ENCODE measurements around the gene OXSR1. TPM values are rescaled to one million over a fixed set of nuclear protein-coding genes. Genes with fewer than 3 reads are reported as not detected.
"Not testable (repeated sequence)": the region's sequence is repeated elsewhere in the genome, so short reads cannot be mapped to it uniquely, and the experiment has no call there.

Gene OXSR1
- polyA plus RNA-seq, 4 donors = 48.1 to 51.2 (median 49.7) TPM

GRCh38 chr3:38163841-38164642 lies 1.3 kb upstream of the OXSR1 start:
- DNase-seq (ENCODE audit: low read depth in 4 of 4, low spot score in 3 of 4) = no peak

GRCh38 chr3:38164643-38164951 lies 740 bp upstream of the OXSR1 start:
- no peak for DNase-seq (ENCODE audit: low read depth in 4 of 4, low spot score in 3 of 4)

- peak in 1 of 4 donors; percentile 38 for DNase-seq (ENCODE audit: low read depth in 4 of 4, low spot score in 3 of 4)
These were observed 518 bp downstream of the OXSR1 start for GRCh38 chr3:38165722-38166387.

DNA sequence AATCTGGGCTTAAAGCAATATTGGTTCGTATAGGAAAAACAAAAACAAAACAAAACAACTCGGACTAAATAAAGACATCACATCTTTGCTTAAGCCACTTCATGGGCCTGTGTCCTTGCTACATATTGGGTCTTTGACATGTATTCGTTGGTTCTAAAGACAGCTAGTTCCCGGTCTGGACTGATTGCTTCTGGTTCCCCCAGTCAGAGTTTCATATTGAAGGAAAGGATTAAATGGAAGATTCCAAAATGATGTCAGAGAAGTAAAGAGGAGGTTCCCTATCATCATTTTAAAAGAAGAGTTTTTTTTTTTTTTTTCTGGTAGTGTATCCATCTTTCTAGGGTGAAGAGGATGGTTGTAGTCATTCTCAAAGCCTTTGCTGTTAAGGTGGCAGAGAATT lies 2.3 kb downstream of the OXSR1 start:
- no peak for DNase-seq (ENCODE audit: low read depth in 4 of 4, low spot score in 3 of 4)

DNA sequence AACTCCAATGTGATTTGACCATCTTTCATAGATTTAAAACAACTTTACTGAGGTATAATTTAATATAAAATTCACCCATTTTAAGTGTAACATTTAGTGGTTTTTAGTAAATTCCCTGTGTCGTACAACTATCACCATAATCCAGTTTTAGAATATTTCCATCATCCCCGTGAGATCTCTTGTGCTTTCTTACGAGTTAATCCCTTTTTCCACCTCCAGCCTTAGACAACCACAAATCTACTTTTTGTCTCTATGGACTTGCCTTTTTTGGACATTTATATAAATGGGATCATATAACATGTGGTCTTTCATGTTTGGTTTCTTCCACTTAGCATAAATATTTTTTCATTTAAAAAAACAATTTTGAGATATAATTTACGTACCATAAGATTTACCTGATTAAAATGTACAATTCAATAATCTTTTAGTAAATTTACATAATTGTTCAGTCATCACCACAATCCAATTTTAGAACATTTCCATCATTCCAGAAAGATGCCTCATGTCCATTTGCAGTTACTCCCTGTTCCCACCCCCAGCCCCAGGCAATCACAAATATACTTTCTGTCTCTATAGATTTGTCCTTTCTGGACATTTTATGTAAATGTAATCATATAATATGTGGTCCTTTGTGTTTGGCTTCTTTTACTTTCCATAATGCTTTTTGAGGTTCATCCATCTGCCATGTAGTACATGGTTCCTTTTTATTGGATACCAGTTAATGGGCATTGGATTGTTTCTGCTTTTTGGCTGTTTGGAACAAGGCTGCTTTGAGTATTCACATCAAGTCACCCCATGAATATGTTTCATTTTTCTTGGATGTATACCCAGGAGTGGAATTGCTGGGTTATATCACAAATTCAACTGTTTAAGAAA lies 3.1 kb downstream of the OXSR1 start:
- no peak for DNase-seq (ENCODE audit: low read depth in 4 of 4, low spot score in 3 of 4)

DNA sequence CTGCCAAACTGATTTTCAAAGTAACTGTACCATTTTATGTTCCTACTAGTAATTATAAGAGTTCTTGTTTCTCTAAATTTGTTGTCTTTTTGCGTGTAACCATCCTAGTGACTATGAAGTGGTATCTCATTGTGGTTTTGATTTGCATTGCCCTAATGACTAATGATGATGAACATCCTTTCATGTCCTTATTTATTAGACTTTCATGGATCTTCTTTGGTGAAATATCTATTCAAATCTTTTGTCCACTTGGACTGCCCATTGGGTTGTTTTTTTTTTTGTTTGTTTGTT lies 3.6 kb downstream of the OXSR1 start:
- DNase-seq (ENCODE audit: low read depth in 4 of 4, low spot score in 3 of 4) = no peak

GRCh38 chr3:38170722-38171121 lies 5.4 kb downstream of the OXSR1 start:
- DNase-seq (ENCODE audit: low read depth in 4 of 4, low spot score in 3 of 4) = no peak

DNA sequence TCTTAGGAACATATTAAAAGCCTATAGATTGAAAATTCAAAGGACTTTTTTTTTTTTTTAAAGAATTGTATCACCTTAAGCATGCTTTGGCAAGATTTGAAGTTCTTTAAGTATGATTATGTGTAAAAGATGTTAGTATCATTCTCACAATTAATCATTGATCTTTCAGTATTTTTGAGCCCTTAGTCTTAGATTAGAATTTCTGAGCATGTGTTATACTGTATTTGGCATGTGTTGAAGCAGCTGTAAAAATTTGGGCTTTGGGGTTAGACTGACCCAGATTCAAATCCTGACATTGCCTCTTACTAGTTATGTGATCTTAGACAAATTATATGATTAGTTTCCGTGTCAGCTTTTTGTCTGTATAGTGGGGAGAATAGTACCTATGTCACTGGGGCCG lies 6.3 kb downstream of the OXSR1 start:
- no peak for DNase-seq (ENCODE audit: low read depth in 4 of 4, low spot score in 3 of 4)

DNA sequence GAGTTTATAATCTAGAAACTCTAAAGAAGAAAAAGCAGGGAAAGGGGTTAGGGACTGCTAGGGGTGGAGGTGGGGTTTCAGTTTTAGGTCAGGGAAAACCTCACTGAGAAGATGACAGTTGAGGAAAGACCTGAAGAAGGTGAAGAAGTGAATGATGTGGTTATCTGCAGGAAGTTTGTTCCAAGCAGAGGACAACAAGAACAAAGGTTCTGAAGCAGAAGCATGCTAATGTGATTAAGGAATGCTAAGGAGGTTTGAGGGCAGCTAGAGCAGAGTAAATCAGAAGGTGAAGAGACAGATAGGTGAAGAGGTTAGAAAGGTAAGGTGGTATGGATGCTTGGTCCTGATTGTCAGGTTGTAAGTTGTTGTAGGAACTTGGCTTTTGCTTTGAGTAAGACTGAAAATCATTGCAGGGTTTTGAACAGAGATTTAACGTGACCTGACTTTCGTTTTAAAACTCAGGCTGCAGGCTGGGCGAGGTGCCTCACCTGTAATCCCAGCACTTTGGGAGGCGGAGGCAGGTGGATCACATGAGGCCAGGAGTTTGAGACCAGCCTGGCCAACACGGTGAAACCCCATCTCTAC lies 8.6 kb downstream of the OXSR1 start:
- no peak for DNase-seq (ENCODE audit: low read depth in 4 of 4, low spot score in 3 of 4)

GRCh38 chr3:38177181-38177580 lies 11.8 kb downstream of the OXSR1 start:
- DNase-seq (ENCODE audit: low read depth in 4 of 4, low spot score in 3 of 4) = no peak

DNA sequence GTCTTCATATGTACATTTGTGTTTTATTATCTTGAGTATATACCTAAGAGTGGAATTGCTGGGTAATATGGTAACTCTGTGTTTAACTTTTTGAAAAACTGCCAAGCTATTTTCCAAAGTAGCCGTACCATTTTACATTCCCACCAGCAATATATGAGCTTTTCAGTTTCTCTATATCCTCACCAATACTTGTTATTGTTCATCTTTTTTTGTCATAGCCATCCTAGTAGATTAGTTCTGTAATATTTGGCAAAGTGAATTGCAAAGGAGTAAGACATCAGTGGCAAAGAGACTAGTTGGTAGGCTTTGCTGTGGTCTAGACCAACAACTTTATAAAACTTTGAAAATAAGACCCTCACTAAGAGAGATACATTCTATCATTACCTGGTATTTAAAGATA lies 21.4 kb downstream of the OXSR1 start:
- no peak for DNase-seq (ENCODE audit: low read depth in 4 of 4, low spot score in 3 of 4)

GRCh38 chr3:38190481-38190881 lies 25.1 kb downstream of the OXSR1 start:
- no peak for DNase-seq (ENCODE audit: low read depth in 4 of 4, low spot score in 3 of 4)

DNA sequence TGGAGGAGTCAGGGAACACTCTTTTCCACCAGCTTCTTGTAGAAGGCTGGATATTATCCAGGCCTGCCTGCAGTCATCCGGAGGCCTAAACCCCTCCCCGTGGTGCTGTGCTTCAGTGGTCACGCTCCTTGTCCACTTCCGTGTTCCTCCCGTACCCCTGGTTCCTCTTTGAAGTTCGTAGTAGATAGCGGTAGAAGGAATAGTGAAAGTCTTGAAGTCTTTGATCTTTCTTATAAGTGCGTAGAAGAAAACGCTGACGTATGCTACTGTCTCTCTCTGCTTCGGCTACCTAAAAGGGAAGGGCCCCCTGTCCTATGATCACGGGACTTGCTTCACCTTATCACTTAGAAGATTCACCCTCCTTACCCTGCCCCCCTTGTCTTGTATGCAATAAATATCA lies 37.6 kb downstream of the OXSR1 start:
- not testable (repeated sequence) for DNase-seq (ENCODE audit: low read depth in 4 of 4, low spot score in 3 of 4)

- no peak for DNase-seq (ENCODE audit: low read depth in 4 of 4, low spot score in 3 of 4)
These were observed 38.4 kb downstream of the OXSR1 start for GRCh38 chr3:38203690-38204089.

DNA sequence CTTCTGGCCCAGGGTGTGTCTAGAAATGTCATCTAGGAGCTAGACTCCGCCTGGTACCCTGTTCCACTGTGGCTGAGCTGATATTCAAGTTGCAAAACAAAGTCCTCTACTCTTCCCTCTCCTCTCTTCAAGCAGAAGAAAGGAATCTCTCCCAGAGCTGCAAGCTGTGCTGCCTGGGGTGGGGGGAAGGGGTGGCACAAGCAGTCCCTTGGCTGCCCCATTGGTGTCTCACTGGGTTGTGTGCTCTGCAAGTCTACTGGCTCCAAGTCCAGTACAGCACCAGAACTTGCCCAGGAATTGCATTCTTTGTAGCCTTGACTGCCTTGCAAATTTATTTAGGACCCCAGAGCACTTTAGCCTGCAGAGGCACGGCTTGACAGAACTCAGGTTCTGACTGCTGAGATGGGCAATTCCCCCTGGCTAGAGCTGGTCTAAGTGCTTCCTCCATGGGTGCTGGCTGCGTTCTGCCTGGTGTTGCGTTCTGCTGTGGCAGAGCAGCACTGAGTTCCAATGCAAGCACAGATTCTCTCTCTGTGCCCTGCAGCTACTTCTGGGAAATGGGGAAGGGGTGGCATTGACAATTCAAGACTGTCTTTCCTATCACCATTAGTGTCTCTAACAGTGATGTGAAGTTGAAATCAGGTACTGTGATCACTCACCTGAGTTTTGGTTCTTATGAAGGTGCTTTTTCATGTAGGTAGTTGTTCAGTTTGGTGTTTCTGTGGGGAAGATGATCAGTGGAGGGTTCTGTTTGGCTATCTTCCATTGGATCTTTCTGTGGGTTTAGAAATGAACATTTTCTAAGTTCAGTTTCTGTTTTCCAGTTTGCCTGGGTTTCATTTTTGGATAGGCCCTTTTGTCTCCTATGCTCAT lies 39.5 kb downstream of the OXSR1 start:
- no peak for DNase-seq (ENCODE audit: low read depth in 4 of 4, low spot score in 3 of 4)

GRCh38 chr3:38205472-38205805 lies 40.1 kb downstream of the OXSR1 start:
- no peak for DNase-seq (ENCODE audit: low read depth in 4 of 4, low spot score in 3 of 4)

GRCh38 chr3:38207254-38208003 lies 42.1 kb downstream of the OXSR1 start:
- no peak for DNase-seq (ENCODE audit: low read depth in 4 of 4, low spot score in 3 of 4)

DNA sequence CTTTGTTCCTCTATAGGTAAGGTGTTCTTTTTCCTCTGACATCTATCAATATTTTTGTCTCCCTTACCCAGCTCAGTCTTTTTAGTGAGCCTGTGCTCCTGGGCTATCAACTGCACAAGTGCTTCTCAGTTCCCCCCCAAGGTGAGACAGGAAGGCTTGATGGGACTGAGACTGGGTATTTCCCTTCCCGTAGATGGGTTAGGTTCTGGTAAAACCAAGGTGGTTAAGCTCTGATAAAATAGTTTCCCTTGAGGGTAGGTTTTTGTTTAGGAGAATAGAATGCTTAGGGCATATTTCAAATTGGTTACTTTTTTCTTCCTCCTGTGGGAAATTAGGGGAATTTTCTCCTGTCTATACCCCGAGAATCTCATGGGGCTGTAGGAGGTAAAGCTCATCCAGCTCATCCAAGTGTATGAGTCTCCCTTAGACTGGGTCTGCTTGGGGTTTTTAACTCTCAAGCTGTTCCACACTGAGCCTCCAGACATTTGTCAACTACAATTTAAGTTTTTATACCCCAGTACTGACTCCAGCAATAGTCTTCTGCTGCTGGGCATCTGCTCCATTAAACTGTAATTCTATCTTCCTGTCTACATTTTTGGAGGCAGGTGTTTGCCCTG lies 44.9 kb downstream of the OXSR1 start:
- no peak for DNase-seq (ENCODE audit: low read depth in 4 of 4, low spot score in 3 of 4)

DNA sequence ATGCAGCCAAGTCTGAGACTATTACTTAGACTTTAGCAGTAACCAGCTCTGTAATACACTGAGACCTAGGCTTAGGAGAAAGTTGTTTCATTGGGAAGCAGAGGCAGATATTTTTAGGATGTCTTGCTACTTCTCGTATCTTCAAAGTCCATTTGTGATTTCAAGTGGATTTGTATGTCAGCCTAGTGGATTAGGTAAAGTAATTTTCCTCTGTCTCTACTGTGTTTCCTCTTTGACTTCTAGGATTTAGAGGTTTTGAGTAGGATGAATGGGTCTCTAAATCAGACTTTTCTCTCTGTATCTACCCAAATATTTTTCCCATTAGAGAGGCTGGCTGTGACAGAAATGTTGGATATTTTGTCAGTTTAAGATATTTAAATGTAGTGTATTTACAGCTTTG lies 46.8 kb downstream of the OXSR1 start:
- no peak for DNase-seq (ENCODE audit: low read depth in 4 of 4, low spot score in 3 of 4)

All from right renal pelvis (tissue), 4 donors.